Forelimb muscle (tissue), 1 donor: ENCODE measurements around the gene C1orf122. TPM values are rescaled to one million over a fixed set of nuclear protein-coding genes. Genes with fewer than 3 reads are reported as not detected.

Source experiments
- DNase-seq: peaks from one replicate; pipeline ENCODE4 v3.0.0-alpha.2; 2013; ENCODE audit warnings: low read depth
- polyA plus RNA-seq: library from polyadenylated mRNA; unstranded; fragments of 120-200 nt; gene quantifications from one replicate; pipeline ENCODE4 v1.2.1, GENCODE V29; 2013; ENCODE audit not compliant: insufficient read length

Gene C1orf122
- polyA plus RNA-seq, 1 donor = 43.6 TPM

- DNase-seq = no peak
These were observed 37.6 kb downstream of the C1orf122 start for GRCh38 chr1:37845049-37845646.

- no peak for DNase-seq
These were observed 38.2 kb downstream of the C1orf122 start for GRCh38 chr1:37845786-37846185.

- no peak for DNase-seq
These were observed 39.2 kb downstream of the C1orf122 start for GRCh38 chr1:37846647-37847339.

- no peak for DNase-seq
These were observed 41.9 kb downstream of the C1orf122 start for GRCh38 chr1:37849480-37849879.

- DNase-seq = no peak
These were observed 42.9 kb downstream of the C1orf122 start for GRCh38 chr1:37850352-37850955.

GRCh38 chr1:37851262-37851661 is 43.7 kb downstream of the C1orf122 start:
- no peak for DNase-seq

- no peak for DNase-seq
These were observed 44.2 kb downstream of the C1orf122 start for GRCh38 chr1:37851782-37852210.

GRCh38 chr1:37853157-37853556 is 45.6 kb downstream of the C1orf122 start:
- DNase-seq = no peak

GRCh38 chr1:37854406-37854805 is 46.8 kb downstream of the C1orf122 start:
- no peak for DNase-seq

Other genes with a start within 250 kb of the C1orf122 start
- 49.0 TPM for gene GNL2, start 211.9 kb upstream of the C1orf122 start, polyA plus RNA-seq
- 0.06 TPM for gene RSPO1, start 172.9 kb upstream of the C1orf122 start, polyA plus RNA-seq
- gene CDCA8, start 115.3 kb upstream of the C1orf122 start, polyA plus RNA-seq = 7.0 TPM
- gene EPHA10, start 42.7 kb upstream of the C1orf122 start, polyA plus RNA-seq = not detected
- gene MANEAL, start 13.9 kb upstream of the C1orf122 start, polyA plus RNA-seq = 2.9 TPM
- gene YRDC, start 418 bp downstream of the C1orf122 start, polyA plus RNA-seq = 6.3 TPM
- 5.6 TPM for gene MTF1, start 51.8 kb downstream of the C1orf122 start, polyA plus RNA-seq
- 10.5 TPM for gene INPP5B, start 139.3 kb downstream of the C1orf122 start, polyA plus RNA-seq
- gene SF3A3, start 182.2 kb downstream of the C1orf122 start, polyA plus RNA-seq = 60.6 TPM
- gene FHL3, start 197.7 kb downstream of the C1orf122 start, polyA plus RNA-seq = 183 TPM
- gene UTP11, start 204.9 kb downstream of the C1orf122 start, polyA plus RNA-seq = 111 TPM
- gene POU3F1, start 239.0 kb downstream of the C1orf122 start, polyA plus RNA-seq = 0.83 TPM